H1 (cell line): ENCODE measurements around the gene P2RY13. TPM values are rescaled to one million over a fixed set of nuclear protein-coding genes. Genes with fewer than 3 reads are reported as not detected.

ENCODE experiments used
- TEAD4 ChIP-seq: IDR thresholded peaks from 2 replicates; pipeline ENCODE4 v1.6.1; 2012; ENCODE audit warnings: low read depth, low read length, inconsistent platforms, mixed read lengths
- polyA plus RNA-seq, 7 experiments: library from polyadenylated mRNA; depleted of rRNA in 3 of 7; stranded (reverse) in 5 of 7; unstranded in 2 of 7; fragments of >200 nt in 5 of 7; fragments of 200-250 nt in 2 of 7; gene quantifications; 1 replicate in 5 of 7; 2 replicates in 1 of 7; 4 replicates in 1 of 7; pipeline versions ENCODE4 v1.2.1 to v1.2.3, GENCODE V29; 2011 to 2013; ENCODE audit warnings: missing spikeins in 2 of 7, mixed read lengths in 2 of 7
- total RNA-seq: library from RNA; stranded (reverse); fragmentation: NEBNext Ultra II Directional; extraction: Animal tissue kit (Norgen Biotek cat#: 25700); gene quantifications from 2 replicates; pipeline ENCODE4 v1.2.1, GENCODE V29; 2021

Gene P2RY13
- total and polyA plus RNA-seq, 2 of the 8 experiments (the other 6 are each of a cell fraction or from before 2014, with no cell fraction given) = not detected

DNA sequence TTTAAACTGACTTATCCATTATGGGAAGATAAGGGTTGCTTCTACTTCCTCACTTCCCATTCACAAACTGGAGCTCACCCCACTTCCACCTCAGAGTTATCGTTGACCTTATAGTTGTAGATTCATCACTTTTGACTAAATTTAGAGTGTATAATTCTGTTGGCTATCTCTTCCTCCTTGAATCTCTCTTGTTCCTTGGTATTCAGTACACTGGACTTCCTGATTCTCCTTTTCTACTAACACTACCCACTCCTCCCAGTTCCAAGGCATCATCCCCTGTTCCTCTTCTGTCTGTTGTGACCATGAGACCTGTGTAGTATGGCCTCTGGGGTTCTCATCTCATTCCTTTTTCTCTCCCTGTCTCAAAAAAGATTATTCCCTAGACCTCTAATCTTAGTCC is 6.8 kb downstream of the P2RY13 start (continued):
- no peak for TF ChIP-seq TEAD4
- TF ChIP-seq, all 59 proteins: peak for 0
